HG03378 (cell line): ENCODE measurements around the gene JAK1.

Experiments used
- ATAC-seq: cut with Tn5 transposase; IDR thresholded peaks from one replicate; pipeline ENCODE4 v1.9.1; 2021; ENCODE audit warnings: mild to moderate bottlenecking, moderate library complexity; ENCODE audit not compliant: unreplicated experiment

Gene JAK1

DNA sequence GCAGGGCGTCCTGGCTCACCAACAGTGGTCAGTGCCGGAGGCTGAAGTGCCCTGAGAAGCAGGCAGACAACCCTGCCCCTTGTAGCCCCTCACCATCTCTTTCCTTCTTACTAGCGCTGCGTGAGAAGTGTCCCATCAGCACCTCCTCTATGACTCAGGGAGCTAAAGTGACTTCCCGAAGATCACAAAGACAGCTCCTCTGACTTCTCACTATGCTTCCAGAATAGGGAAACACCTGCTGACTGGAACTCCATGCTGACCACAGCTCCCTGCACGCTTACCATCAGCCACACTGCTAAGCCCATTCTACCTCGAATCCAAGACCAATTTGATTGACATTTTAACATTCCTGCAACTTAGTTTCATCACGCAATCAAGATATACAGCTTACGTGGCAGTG, 92.8 kb downstream of the JAK1 start:
- ATAC-seq = no peak

- ATAC-seq = no peak
Observed at GRCh38 chr1:64872067-64872466, 94.3 kb downstream of the JAK1 start.

DNA sequence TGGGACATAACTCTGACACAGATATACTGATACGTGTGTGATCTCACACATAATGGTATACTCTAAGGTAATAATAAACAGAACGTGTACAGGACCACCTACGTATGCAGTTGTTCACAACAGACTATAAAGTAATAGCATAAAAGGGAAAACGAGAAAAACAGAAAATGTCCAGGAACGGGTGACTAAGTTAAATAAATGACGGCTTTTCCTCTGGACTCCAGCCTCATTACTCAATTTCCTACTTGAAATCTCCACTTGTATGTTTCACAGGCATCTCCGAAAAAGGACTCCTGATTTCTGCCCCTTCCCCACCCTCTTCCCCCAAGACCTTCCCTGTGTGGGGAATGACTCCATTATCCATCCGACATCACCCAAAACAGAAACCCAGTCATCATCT, 95.1 kb downstream of the JAK1 start:
- ATAC-seq = no peak

- ATAC-seq = no peak
Observed at GRCh38 chr1:64867266-64867665, 99.1 kb downstream of the JAK1 start.

- no peak for ATAC-seq
Observed at GRCh38 chr1:64866689-64867088, 99.7 kb downstream of the JAK1 start.

DNA sequence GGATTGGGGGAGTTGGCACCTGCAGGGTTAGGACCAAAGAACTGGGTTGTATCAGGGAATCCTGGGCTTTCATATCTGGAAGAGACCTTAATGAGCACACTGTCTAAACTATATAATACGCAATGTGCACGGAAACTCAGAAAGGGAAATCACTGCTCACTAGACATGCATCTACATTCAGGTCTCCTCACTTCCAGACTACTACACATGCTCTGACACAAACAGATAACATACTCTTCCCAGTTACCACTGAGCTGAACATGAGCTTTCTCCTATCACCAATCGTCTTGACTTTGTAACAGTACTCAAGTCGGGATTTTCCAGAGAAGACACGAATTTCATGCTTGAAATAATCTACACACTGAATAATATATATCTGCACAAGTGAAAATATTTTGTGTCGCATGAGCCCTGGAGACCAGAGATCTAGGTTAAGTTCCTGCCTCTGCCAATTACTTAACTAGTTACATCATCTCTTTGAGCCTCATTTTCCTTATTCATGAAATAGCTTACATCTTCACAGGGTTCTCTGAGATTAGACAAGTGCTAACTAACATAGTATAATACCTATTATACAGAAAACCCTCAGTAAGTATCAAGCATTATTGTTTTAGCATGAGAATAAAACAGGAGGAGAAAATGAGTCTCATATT, 101.1 kb downstream of the JAK1 start:
- no peak for ATAC-seq

- ATAC-seq = peak; percentile 100
Observed at GRCh38 chr1:64864018-64864940, 102.1 kb downstream of the JAK1 start.

DNA sequence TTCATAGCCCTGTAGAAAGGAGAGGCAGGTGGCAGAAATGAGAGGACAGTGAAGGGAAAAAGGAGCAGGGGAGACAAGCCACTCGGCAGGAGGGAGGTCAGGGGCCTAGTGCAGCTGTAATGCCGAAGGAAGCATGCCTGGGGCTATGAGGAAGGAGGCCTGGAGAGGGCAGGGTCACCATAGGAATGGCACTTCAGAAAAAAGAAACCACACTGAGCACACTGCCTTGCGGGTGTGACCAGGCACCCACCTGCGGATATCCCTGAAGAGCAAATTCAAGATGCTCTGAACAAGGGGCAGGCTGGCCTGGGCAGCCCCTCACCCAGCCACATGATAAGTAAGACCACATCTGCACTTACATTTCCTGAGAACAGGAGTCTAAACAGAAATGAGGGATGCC, 104.7 kb downstream of the JAK1 start:
- no peak for ATAC-seq

DNA sequence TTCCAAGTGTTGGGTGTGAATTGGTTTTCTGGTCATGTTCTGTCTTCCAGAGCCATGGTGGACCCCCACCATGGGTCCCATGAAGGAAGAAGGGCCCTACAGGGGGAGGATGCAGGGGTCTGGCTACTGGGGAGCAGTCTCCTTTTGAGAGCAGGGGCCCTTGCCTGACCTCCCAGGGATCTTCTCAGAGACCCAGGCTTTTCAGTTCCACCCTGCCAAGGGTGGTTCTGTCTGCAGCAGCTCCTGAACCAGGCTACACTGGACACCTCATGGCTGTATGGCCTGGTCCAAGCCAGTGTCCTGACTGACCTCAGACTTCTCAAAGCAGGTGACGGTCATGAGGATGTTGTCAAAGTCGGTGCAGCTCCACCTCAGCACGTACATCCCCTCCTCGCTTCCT, 109.0 kb downstream of the JAK1 start:
- no peak for ATAC-seq

GRCh38 chr1:64856553-64856952, 109.8 kb downstream of the JAK1 start:
- ATAC-seq = no peak

DNA sequence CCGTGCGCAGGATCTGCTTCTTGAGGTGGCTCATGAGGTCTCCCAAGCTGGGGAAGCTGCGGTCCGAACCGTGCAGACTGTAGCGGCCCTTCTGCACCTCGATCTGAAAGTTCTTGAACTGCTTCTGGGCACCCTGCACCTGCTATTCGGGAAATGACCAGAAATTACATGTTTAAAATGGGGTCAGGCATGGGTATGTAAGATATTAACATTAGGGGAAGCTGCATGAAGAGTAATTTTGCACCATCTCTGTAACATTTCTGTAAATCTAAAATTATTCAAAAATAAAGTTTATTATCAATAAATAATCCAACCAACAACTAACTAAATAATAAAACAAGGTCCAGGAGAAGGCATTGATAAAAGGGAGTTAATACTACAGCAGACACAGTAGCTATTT, 110.8 kb downstream of the JAK1 start:
- ATAC-seq = no peak

GRCh38 chr1:64854674-64855073, 111.7 kb downstream of the JAK1 start:
- ATAC-seq = no peak

DNA sequence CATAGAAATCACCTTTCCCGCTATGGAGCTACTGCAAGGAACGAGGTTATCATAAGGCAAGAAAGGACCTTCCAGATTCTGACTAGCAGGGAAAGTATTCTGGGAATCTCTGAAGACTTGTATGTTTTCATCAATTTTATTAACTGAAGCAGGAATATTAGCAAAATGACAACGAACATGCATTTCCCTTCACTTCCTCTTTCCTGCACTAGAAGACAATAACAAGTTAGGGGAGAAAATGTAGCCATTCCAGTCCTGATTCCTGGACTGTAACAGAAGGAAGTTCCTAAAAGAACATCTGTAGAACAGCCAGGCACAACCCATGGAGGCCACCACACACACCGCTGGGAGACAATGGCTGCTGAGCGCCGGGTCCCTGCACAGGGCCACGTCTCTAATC, 114.7 kb downstream of the JAK1 start:
- no peak for ATAC-seq

DNA sequence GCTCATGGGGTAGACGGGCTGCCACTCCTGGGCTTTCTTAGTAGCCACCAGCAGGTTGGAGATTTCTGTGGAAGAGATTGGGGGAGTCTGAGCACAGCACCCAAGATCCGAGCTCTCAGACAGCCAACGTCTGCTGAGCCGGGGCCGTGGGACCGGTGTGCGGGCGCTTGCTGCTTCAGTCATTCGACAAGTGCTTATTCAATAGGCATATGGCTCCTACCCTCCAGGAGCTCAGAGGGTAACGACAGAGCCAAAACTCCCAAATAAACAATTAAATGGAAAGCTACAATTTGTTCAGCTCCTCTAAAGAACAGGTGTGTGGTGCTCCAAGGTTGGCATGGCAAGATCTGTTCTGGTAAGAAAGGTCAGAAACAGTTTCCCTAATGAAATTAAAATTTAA, 115.5 kb downstream of the JAK1 start:
- ATAC-seq = no peak

DNA sequence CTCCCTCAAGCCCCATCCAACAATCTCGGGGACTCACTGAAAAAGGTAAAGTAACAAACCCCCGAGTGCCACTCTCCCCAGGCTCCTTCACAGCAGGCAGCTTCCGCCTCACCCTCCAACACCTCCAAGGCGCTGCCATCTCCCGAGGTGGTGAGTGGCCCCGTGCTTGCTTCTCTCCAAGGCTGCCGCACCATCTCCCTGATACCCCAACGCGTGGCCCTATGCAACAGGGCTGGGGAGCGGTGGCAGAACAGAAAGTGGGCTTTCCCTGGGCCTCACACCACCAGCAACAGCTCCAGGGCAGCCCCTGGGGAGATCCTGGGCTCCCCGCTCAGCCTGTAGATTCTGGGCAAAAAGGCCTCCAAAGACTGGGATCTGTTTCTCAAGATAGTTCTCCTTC, 116.4 kb downstream of the JAK1 start:
- no peak for ATAC-seq

DNA sequence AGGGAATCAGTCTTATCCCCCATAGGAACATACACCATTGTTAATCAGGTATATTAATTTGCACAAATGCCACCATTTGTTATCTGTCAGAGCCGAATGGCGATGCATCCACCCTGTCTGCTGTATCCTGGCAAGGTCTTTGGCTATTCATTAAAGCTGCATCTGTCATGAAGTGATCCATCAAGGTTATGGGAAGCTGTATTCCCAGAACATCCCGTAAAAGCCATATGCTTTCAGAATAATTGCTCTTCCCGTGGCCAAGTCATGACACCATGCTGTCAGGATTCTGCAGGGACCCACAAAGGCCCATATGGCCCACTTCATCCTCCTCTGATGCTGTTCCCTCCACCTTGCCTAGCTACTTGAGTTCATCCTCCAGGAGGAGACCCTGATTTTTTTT, 117.5 kb downstream of the JAK1 start:
- no peak for ATAC-seq

- ATAC-seq = no peak
Observed at GRCh38 chr1:64848136-64848535, 118.2 kb downstream of the JAK1 start.

DNA sequence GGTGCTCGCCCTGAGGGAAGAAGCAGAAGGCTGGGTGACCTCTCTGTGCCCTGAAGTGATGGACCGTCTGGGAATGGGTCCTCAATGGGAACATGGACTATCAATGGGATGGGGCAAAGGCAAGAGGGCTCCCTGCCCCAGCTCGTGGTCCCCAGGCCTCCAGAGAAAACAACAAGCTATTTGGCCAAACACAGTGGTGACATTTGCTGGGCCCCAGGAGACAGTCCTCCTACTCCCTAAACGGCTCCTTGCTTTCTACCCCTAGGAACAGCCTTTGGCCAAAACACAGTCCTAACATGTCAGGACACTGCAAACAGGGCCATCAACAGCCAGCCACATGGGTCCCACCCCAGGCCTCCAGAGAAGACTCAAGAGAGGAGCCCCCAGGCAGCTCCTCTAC, 118.7 kb downstream of the JAK1 start:
- no peak for ATAC-seq

GRCh38 chr1:64846573-64847430, 119.5 kb downstream of the JAK1 start:
- no peak for ATAC-seq

- no peak for ATAC-seq
Observed at GRCh38 chr1:64845831-64846425, 120.4 kb downstream of the JAK1 start.

GRCh38 chr1:64844609-64845008, 121.7 kb downstream of the JAK1 start:
- no peak for ATAC-seq
